ENCODE results near the gene ZDHHC7. TPM values are rescaled to one million over a fixed set of nuclear protein-coding genes. Genes with fewer than 3 reads are reported as not detected.
"Not testable (repeated sequence)": the region's sequence is repeated elsewhere in the genome, so short reads cannot be mapped to it uniquely, and the experiment has no call there.

ZDHHC7 gene
- polyA plus RNA-seq, 1 donor, result 59.8 TPM

- DNase-seq, result no peak
Observed at GRCh38 chr16:84940670-84941551, 70.4 kb downstream of the ZDHHC7 start.

- not testable (repeated sequence) for DNase-seq
Observed at GRCh38 chr16:84938616-84939015, 72.7 kb downstream of the ZDHHC7 start.

GRCh38 chr16:84937196-84938005 is 73.9 kb downstream of the ZDHHC7 start:
- DNase-seq, result no peak

GRCh38 chr16:84933774-84934631 is 77.3 kb downstream of the ZDHHC7 start:
- DNase-seq, result no peak

- DNase-seq, result no peak
Observed at GRCh38 chr16:84932681-84933080, 78.7 kb downstream of the ZDHHC7 start.

GRCh38 chr16:84931506-84931905 is 79.8 kb downstream of the ZDHHC7 start:
- no peak for DNase-seq

- no peak for DNase-seq
Observed at GRCh38 chr16:84931107-84931494, 80.2 kb downstream of the ZDHHC7 start.

GRCh38 chr16:84930298-84931106 is 80.8 kb downstream of the ZDHHC7 start:
- no peak for DNase-seq

GRCh38 chr16:84929421-84930297 is 81.7 kb downstream of the ZDHHC7 start:
- DNase-seq, result no peak

- no peak for DNase-seq
Observed at GRCh38 chr16:84928679-84929420, 82.5 kb downstream of the ZDHHC7 start.

GRCh38 chr16:84927621-84928591 is 83.4 kb downstream of the ZDHHC7 start:
- DNase-seq, result no peak

- DNase-seq, result no peak
Observed at GRCh38 chr16:84926462-84926861, 84.9 kb downstream of the ZDHHC7 start.

- DNase-seq, result no peak
Observed at GRCh38 chr16:84925773-84926372, 85.5 kb downstream of the ZDHHC7 start.

- DNase-seq, result no peak
Observed at GRCh38 chr16:84925092-84925772, 86.1 kb downstream of the ZDHHC7 start.

- DNase-seq, result no peak
Observed at GRCh38 chr16:84924331-84925091, 86.8 kb downstream of the ZDHHC7 start.

All from left kidney (tissue), 2 donors.